ENCODE data around the gene IL6ST. TPM values are rescaled to one million over a fixed set of nuclear protein-coding genes. Genes with fewer than 3 reads are reported as not detected.

The IL6ST gene
- total and polyA plus RNA-seq, 2 donors from 2014 or later = 39.2 to 378 TPM

DNA sequence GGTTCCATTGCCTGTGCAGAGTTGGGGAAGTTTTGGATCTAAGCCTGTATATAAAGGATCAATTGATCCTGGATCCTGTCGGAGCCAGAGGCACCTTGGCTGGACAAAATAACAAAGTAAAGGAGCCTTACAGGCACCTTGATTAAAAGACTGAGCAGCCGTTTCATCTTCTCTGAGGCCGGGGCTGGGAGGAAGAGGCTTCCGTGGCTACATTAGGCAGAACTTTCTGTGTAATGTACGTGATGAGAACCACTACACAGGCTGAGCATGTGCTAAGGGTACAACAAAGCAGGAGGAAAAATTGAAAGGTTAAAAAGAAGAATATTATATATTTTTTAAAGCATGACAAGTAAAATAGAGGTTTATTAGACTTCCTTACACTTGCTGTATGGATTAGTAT is 106.6 kb downstream of the IL6ST start:
- DNase-seq = no peak
- intact Hi-C loops (cut with DNase I) = no loop called here

DNA sequence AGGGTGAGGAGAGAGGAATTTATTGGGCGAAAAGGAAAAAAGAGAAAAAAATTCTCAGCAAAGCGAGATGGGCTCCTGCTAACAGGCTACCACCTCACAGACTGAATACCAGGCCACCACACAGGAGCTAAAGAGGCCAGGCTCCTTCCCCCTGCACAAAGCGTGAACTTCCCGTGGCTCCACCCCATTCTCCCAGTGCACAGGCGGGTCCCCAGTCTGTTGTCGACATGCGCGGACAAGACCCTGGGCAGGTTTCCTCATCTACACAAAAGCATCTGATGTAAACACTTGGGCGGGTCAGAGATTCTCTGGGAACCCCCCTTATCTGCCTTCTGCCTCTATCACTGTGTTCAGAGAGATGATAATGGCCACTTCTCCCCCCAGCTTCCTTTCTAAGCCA is 109.4 kb downstream of the IL6ST start:
- Histone ChIP-seq H3K27me3 (ENCODE audit: control insufficient read depth, insufficient read depth, low read length) (no peaks in the 10 kb centered on the region), H3K4me1 (ENCODE audit: control insufficient read depth in 2 of 3, insufficient read depth in 2 of 3, low read depth in 1 of 3, low read length in 3 of 3) (no peaks in the 10 kb centered on the region), H3K9ac (ENCODE audit: low read length in 3 of 3) (no peak overlapping the region), H3K36me3 (ENCODE audit: control insufficient read depth in 2 of 3, insufficient read depth in 3 of 3, low read length in 3 of 3) (no peaks in the 10 kb centered on the region), H3K9me3 (ENCODE audit: control insufficient read depth in 2 of 3, insufficient read depth in 1 of 3, low read length in 3 of 3) (no peaks in the 10 kb centered on the region), H3K27ac (ENCODE audit: low read depth in 2 of 2, low read length in 2 of 2) (no peak overlapping the region), H3K4me3 (ENCODE audit: low read length in 3 of 3) (no peak overlapping the region)
- intact Hi-C loops (cut with DNase I) = no loop called here
- TF ChIP-seq CTCF (IDR thresholded peaks at IDR 0.05; ENCODE audit: borderline replicate concordance, extremely low read depth, insufficient read depth) = no peak
- no peak for FAIRE-seq
- DNase-seq = no peak

More for the DNA sequence above, 106.6 kb downstream of the IL6ST start:
- H3K36me3 ChIP-seq (ENCODE audit: control insufficient read depth in 2 of 3, insufficient read depth in 3 of 3, low read length in 3 of 3) = no peaks in the 10 kb centered on the region
- no peaks in the 10 kb centered on the region for H3K27me3 ChIP-seq (ENCODE audit: control insufficient read depth, insufficient read depth, low read length)
- no peak for FAIRE-seq
- no peaks in the 10 kb centered on the region for H3K4me1 ChIP-seq (ENCODE audit: control insufficient read depth in 2 of 3, insufficient read depth in 2 of 3, low read depth in 1 of 3, low read length in 3 of 3)
- no peaks in the 10 kb centered on the region for H3K9me3 ChIP-seq (ENCODE audit: control insufficient read depth in 2 of 3, insufficient read depth in 1 of 3, low read length in 3 of 3)
- no peak overlapping the region for H3K27ac ChIP-seq (ENCODE audit: low read depth in 2 of 2, low read length in 2 of 2)
- H3K9ac ChIP-seq (ENCODE audit: low read length in 3 of 3) = no peak overlapping the region
- no peak for TF ChIP-seq CTCF (IDR thresholded peaks at IDR 0.05; ENCODE audit: borderline replicate concordance, extremely low read depth, insufficient read depth)
- no peak overlapping the region for H3K4me3 ChIP-seq (ENCODE audit: low read length in 3 of 3)

Other genes with a start within 250 kb of the IL6ST start
- gene IL31RA, start 143.6 kb downstream of the IL6ST start, total RNA-seq = 0.44 TPM
- not detected for gene IL31RA, start 143.6 kb downstream of the IL6ST start, polyA plus RNA-seq (ENCODE audit: insufficient read depth, low read depth, low replicate concordance)
- 1.2 TPM for gene ANKRD55, start 238.4 kb upstream of the IL6ST start, total RNA-seq
- gene ANKRD55, start 238.4 kb upstream of the IL6ST start, polyA plus RNA-seq (ENCODE audit: insufficient read depth, low read depth, low replicate concordance) = 0.26 TPM

All from kidney (tissue), 14 donors.